ENCODE measurements around the gene MGAT4A.
"Not testable (repeated sequence)": the region's sequence is repeated elsewhere in the genome, so short reads cannot be mapped to it uniquely, and the experiment has no call there.

MGAT4A gene

DNA sequence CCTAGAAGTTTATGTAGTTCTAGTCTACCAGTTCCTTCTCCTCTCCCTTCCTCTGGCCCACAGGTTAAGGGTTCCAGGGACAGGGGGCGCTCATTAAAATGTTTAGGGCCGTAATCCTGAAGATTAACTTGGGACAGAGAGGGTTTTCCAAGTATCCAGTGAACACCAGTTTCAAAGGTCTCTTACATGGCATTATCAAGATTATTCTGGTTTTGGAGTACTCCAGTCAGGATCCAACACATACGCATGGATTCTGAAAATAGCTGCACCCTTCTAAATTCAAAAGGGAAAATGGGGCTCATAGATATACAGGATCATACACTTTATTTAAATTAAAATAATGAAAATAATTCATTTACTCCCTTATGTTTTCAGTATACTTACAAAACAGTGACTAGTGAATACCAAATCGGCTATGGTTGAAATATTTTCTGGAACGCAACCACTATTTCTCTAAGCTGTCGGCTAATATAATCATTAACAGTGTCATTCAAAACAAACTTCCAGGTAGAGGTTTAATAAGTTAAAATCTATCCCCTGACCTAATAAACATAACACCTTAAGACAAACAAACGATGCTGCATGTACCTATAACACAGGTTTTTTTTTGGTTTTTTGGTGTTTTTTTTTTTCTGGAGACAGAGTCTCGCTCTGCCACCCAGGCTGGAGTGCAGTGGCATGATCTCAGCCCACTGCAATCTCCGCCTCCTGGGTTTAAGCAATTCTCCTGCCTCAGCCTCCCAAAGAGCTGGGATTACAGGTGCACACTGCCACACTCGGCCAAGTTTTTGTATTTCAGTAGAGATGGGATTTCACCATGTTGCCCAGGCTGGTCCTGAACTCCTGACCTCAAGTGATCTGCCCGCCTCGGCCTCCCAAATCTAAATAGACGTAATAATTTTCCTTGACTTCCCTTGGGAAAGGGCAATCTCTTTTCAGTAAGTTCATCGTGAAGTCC lies 44.7 kb downstream of the MGAT4A start:
- no peak overlapping the region for H3K27ac ChIP-seq (ENCODE audit: low read depth, low read length)
- H2AFZ ChIP-seq (ENCODE audit: low read length, unreplicated experiment), result no peak overlapping the region
- no peaks in the 10 kb centered on the region for H3K36me3 ChIP-seq (ENCODE audit: insufficient read depth, low read length)
- H3K27me3 ChIP-seq (ENCODE audit: insufficient read depth, low read length), result peaks cover 6% of the 10 kb centered on the region; the same call in 1 of the 2 replicates
- H3K4me3 ChIP-seq (ENCODE audit: low read depth, low read length), result no peak overlapping the region
- H3K4me1 ChIP-seq (ENCODE audit: control insufficient read depth, insufficient read depth, low read length, unreplicated experiment), result no peaks in the 10 kb centered on the region
- H3K79me2 ChIP-seq (ENCODE audit: control insufficient read depth, insufficient read depth, low read length, unreplicated experiment), result no peaks in the 10 kb centered on the region

GRCh38 chr2:98683728-98684127 lies 47.2 kb downstream of the MGAT4A start:
- Histone ChIP-seq H3K27ac (ENCODE audit: low read depth, low read length) (no peak overlapping the region), H3K27me3 (ENCODE audit: insufficient read depth, low read length) (no peaks in the 10 kb centered on the region), H3K4me3 (ENCODE audit: low read depth, low read length) (no peak overlapping the region), H3K79me2 (ENCODE audit: control insufficient read depth, insufficient read depth, low read length, unreplicated experiment) (no peaks in the 10 kb centered on the region), H3K4me1 (ENCODE audit: control insufficient read depth, insufficient read depth, low read length, unreplicated experiment) (no peaks in the 10 kb centered on the region), H3K36me3 (ENCODE audit: insufficient read depth, low read length) (no peaks in the 10 kb centered on the region), H2AFZ (ENCODE audit: low read length, unreplicated experiment) (no peak overlapping the region)

DNA sequence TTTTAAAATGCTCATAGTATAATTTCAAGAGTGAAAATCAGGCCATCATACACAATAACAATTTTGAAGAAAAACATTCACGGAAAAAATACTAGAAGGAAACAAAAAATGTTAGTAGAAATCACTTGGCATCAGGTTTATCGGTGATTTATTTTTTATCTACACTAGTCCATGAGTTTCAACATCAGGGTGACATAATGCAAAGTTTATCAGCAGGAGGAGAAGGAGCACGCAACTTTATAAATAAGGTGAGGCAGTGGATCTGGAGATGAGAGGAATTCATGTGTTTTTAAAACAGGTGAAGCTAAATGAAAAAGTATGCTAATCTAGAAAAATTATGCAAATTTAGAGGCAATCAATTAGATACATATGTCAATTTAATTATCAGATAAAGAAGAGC lies 54.2 kb downstream of the MGAT4A start:
- peaks cover 10% of the 10 kb centered on the region; the same call in 1 of the 2 replicates for H3K27me3 ChIP-seq (ENCODE audit: insufficient read depth, low read length)
- H3K79me2 ChIP-seq (ENCODE audit: control insufficient read depth, insufficient read depth, low read length, unreplicated experiment), result no peaks in the 10 kb centered on the region
- no peaks in the 10 kb centered on the region for H3K36me3 ChIP-seq (ENCODE audit: insufficient read depth, low read length)
- no peak overlapping the region for H2AFZ ChIP-seq (ENCODE audit: low read length, unreplicated experiment)
- H3K27ac ChIP-seq (ENCODE audit: low read depth, low read length), result no peak overlapping the region
- H3K4me3 ChIP-seq (ENCODE audit: low read depth, low read length), result no peak overlapping the region
- no peaks in the 10 kb centered on the region for H3K4me1 ChIP-seq (ENCODE audit: control insufficient read depth, insufficient read depth, low read length, unreplicated experiment)

DNA sequence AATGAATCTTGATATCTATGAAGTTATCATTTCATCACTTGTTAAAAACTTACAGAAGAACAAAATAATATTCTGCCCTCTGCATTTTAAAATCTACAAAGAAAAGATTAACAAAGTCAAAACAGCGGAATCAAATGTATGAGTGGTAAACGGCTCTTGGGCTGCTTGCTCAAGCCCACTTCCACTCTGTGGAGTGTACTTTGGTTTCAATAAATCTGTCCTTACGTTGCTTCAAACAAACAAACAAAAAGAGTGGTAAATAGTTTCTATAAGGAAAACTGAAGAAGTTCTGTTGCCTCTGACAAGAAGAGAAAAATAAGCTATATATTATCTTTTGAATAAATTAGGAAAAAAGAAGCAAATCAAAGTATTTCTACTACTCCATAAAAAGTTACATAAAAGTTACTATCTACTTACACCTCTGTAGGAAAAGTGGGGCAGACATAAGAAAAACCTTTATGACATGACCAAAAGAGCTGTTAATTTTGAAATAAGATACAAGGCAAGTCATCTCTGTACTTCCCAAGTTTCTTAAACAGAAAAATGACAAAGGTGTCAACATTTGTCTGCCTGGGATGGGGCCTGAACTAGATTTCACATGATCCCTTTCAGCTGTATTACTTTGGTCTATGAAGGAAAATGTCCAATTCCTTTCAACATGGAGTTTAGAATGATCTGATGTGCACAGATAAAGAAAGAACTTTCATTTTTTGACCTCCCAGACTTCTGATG lies 56.5 kb downstream of the MGAT4A start:
- Histone ChIP-seq H3K4me3 (ENCODE audit: low read depth, low read length) (no peak overlapping the region), H3K27ac (ENCODE audit: low read depth, low read length) (no peak overlapping the region), H3K79me2 (ENCODE audit: control insufficient read depth, insufficient read depth, low read length, unreplicated experiment) (no peaks in the 10 kb centered on the region), H2AFZ (ENCODE audit: low read length, unreplicated experiment) (no peak overlapping the region), H3K4me1 (ENCODE audit: control insufficient read depth, insufficient read depth, low read length, unreplicated experiment) (peaks cover 4% of the 10 kb centered on the region), H3K36me3 (ENCODE audit: insufficient read depth, low read length) (no peaks in the 10 kb centered on the region), H3K27me3 (ENCODE audit: insufficient read depth, low read length) (peaks cover 10% of the 10 kb centered on the region; the same call in 1 of the 2 replicates)

DNA sequence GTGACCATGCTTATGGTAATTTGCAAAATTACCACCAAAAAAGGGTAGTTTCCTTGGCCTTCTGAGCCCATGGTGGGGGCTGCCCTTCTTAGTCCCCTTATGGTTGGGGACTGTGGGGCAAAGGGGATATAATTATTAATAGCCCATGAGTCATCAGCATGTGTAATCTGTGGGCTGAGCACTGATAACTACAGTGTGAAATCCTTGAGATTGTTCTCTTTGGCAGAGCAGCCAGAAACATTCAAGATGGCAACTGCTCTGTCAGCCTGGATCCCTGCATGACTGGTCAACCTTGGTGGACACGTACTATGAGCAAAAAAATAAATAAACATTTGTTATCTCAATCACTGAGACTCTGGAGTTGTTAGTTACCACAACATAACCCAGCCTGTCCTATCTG lies 61.3 kb downstream of the MGAT4A start:
- Histone ChIP-seq H2AFZ (ENCODE audit: low read length, unreplicated experiment) (no peak overlapping the region), H3K36me3 (ENCODE audit: insufficient read depth, low read length) (no peaks in the 10 kb centered on the region), H3K79me2 (ENCODE audit: control insufficient read depth, insufficient read depth, low read length, unreplicated experiment) (no peaks in the 10 kb centered on the region), H3K27ac (ENCODE audit: low read depth, low read length) (no peak overlapping the region), H3K27me3 (ENCODE audit: insufficient read depth, low read length) (peaks cover 8% of the 10 kb centered on the region; the same call in 1 of the 2 replicates), H3K4me3 (ENCODE audit: low read depth, low read length) (no peak overlapping the region), H3K4me1 (ENCODE audit: control insufficient read depth, insufficient read depth, low read length, unreplicated experiment) (peaks cover 4% of the 10 kb centered on the region)

DNA sequence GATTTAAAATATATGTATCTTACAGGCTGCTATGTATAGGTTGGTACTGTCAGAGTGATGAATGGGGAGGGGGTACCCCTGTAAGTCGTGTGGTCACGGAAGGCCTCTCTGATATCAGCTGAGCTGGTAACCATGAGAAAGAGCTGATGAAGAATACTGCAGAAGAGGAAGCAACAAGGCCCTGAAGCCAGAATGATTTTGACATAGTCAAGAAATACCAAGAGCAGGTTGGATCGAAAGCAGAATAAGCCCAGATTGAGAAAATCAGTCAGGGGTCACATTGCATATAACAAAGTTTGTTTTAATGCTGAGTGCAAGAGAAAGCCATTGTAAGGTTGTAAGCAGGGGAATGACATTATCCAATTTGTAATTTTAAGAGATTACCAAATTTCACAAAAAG lies 65.3 kb downstream of the MGAT4A start:
- Histone ChIP-seq H2AFZ (ENCODE audit: low read length, unreplicated experiment) (no peak overlapping the region), H3K36me3 (ENCODE audit: insufficient read depth, low read length) (no peaks in the 10 kb centered on the region), H3K4me3 (ENCODE audit: low read depth, low read length) (no peak overlapping the region), H3K27ac (ENCODE audit: low read depth, low read length) (no peak overlapping the region), H3K27me3 (ENCODE audit: insufficient read depth, low read length) (no peaks in the 10 kb centered on the region), H3K79me2 (ENCODE audit: control insufficient read depth, insufficient read depth, low read length, unreplicated experiment) (no peaks in the 10 kb centered on the region), H3K4me1 (ENCODE audit: control insufficient read depth, insufficient read depth, low read length, unreplicated experiment) (peaks cover 4% of the 10 kb centered on the region)

- H3K4me3 ChIP-seq (ENCODE audit: low read depth, low read length), result no peak overlapping the region
- no peaks in the 10 kb centered on the region for H3K79me2 ChIP-seq (ENCODE audit: control insufficient read depth, insufficient read depth, low read length, unreplicated experiment)
- no peaks in the 10 kb centered on the region for H3K27me3 ChIP-seq (ENCODE audit: insufficient read depth, low read length)
- no peaks in the 10 kb centered on the region for H3K4me1 ChIP-seq (ENCODE audit: control insufficient read depth, insufficient read depth, low read length, unreplicated experiment)
- no peaks in the 10 kb centered on the region for H3K36me3 ChIP-seq (ENCODE audit: insufficient read depth, low read length)
- no peak overlapping the region for H2AFZ ChIP-seq (ENCODE audit: low read length, unreplicated experiment)
- no peak overlapping the region for H3K27ac ChIP-seq (ENCODE audit: low read depth, low read length)
Measured at GRCh38 chr2:98664323-98664722, 66.6 kb downstream of the MGAT4A start.

GRCh38 chr2:98663511-98664090 lies 67.3 kb downstream of the MGAT4A start:
- no peak overlapping the region for H2AFZ ChIP-seq (ENCODE audit: low read length, unreplicated experiment)
- no peaks in the 10 kb centered on the region for H3K36me3 ChIP-seq (ENCODE audit: insufficient read depth, low read length)
- H3K4me1 ChIP-seq (ENCODE audit: control insufficient read depth, insufficient read depth, low read length, unreplicated experiment), result no peaks in the 10 kb centered on the region
- H3K4me3 ChIP-seq (ENCODE audit: low read depth, low read length), result no peak overlapping the region
- H3K79me2 ChIP-seq (ENCODE audit: control insufficient read depth, insufficient read depth, low read length, unreplicated experiment), result no peaks in the 10 kb centered on the region
- no peaks in the 10 kb centered on the region for H3K27me3 ChIP-seq (ENCODE audit: insufficient read depth, low read length)
- H3K27ac ChIP-seq (ENCODE audit: low read depth, low read length), result no peak overlapping the region

DNA sequence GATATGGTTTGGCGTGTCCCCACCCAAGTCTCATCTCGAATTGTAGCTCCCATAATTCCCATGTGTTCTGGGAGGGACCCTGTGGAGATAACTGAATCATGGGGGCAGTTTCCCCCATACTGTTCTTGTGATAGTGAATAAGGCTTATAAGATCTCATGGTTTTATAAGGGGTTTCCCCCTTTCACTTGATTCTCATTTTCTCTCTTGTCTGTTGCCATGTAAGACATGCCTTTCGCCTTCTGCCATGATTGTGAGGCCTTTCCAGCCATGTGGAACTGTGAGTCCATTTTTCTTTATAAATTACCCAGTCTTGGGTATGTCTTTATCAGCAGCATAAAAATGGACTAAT lies 71.5 kb downstream of the MGAT4A start:
- H3K27ac ChIP-seq (ENCODE audit: low read depth, low read length); H2AFZ ChIP-seq (ENCODE audit: low read length, unreplicated experiment); H3K4me1 ChIP-seq (ENCODE audit: control insufficient read depth, insufficient read depth, low read length, unreplicated experiment); H3K4me3 ChIP-seq (ENCODE audit: low read depth, low read length); H3K36me3 ChIP-seq (ENCODE audit: insufficient read depth, low read length); H3K27me3 ChIP-seq (ENCODE audit: insufficient read depth, low read length); H3K79me2 ChIP-seq (ENCODE audit: control insufficient read depth, insufficient read depth, low read length, unreplicated experiment): not testable (repeated sequence)

- H2AFZ ChIP-seq (ENCODE audit: low read length, unreplicated experiment), result no peak overlapping the region
Measured at GRCh38 chr2:98658816-98659490, 72.0 kb downstream of the MGAT4A start.

More at GRCh38 chr2:98658816-98659490, 72.0 kb downstream of the MGAT4A start:
- Histone ChIP-seq H3K36me3 (ENCODE audit: insufficient read depth, low read length) (no peaks in the 10 kb centered on the region), H3K79me2 (ENCODE audit: control insufficient read depth, insufficient read depth, low read length, unreplicated experiment) (no peaks in the 10 kb centered on the region), H3K4me1 (ENCODE audit: control insufficient read depth, insufficient read depth, low read length, unreplicated experiment) (no peaks in the 10 kb centered on the region), H3K27ac (ENCODE audit: low read depth, low read length) (no peak overlapping the region), H3K27me3 (ENCODE audit: insufficient read depth, low read length) (no peaks in the 10 kb centered on the region), H3K4me3 (ENCODE audit: low read depth, low read length) (no peak overlapping the region)
